GM12801 (cell line): ENCODE measurements around the gene CEP131.

Experiments used
- CTCF ChIP-seq: IDR thresholded peaks from one replicate; pipeline ENCODE4 v1.5.1; 2011; ENCODE audit warnings: control low read depth; ENCODE audit not compliant: insufficient read length; ENCODE audit errors: extremely low read depth

CEP131 gene

GRCh38 chr17:81256616-81257015 is 33.9 kb upstream of the CEP131 start:
- no peak for TF ChIP-seq CTCF

GRCh38 chr17:81254955-81255717 is 32.4 kb upstream of the CEP131 start:
- TF ChIP-seq CTCF, result no peak

- no peak for TF ChIP-seq CTCF
These were observed 30.8 kb upstream of the CEP131 start for GRCh38 chr17:81253358-81254131.

DNA sequence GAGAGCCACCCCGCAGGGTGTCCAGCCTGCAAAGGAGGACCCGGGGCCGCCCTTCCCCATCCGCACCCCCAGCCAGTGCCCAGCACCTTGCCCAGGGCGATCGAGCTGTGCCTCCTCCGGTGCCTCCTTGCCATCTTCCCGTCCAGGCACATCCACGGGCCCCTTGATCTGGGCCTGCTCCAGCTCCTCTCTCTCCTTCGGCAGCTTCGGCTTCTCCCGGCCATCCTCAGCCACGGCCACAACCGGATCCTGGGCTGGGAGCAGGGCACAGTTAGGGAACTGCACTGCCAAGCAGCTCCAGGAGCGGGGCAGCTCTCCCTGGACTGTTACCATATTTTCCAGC is 30.2 kb upstream of the CEP131 start:
- no peak for TF ChIP-seq CTCF

DNA sequence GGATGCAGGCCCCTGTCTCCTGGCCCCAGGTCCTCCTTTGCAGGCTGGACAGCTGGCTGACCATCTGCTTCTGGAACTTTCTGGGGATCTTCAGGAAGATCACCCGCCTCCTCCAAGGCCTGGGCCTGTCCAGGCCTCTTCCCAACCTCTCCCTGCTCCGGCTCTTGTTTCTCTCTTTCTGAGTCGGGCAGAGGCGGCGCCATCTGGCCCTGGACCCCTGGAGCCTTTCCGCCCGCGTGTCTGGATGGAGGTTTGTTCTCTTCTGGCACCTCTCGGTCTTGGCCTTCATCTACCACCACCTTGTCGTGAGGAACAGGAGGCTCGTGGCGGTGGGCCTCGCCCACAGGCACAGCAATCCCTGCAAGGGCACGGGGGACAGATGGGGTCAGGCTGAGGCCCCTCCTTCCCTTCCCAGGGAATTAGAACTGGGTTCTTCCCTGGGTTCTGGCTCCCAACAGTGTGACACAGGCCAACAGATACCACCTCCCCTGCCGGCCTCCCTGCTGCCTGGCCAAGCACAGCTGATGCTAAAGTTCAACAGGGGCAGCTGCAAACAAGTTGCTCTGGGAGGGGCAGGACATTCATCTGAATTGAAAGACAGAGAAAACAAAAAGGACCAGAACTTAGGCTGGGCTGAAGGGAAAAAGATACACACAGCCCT is 29.7 kb upstream of the CEP131 start:
- no peak for TF ChIP-seq CTCF

DNA sequence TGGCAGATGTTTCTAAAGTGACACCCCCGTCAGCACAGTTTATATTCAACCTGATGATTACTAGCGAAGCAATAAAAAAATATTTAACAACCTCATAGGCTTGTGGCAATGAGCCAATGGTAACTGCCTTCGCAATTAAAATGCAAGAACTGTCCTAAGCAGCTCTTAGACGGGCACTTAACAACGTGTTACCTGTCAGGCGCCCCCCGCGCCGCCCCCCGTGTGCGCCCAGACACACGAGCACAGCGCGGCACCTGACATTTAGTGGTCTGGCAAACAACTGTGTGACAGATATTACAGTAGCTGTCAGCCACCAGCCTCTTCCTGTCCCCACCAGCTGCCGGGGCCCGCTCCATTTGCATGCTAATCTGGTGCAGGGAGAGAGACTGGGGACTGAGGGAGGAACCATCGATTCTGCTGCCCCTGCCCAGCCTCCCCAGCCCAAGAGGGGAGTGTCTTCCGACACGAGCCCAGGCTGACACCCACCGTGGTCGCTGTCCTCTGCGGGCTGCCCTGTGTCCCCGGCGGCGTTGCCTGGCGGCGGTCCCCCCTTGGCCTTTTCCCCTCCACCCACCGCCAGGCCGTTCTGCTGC is 29.0 kb upstream of the CEP131 start:
- no peak for TF ChIP-seq CTCF

DNA sequence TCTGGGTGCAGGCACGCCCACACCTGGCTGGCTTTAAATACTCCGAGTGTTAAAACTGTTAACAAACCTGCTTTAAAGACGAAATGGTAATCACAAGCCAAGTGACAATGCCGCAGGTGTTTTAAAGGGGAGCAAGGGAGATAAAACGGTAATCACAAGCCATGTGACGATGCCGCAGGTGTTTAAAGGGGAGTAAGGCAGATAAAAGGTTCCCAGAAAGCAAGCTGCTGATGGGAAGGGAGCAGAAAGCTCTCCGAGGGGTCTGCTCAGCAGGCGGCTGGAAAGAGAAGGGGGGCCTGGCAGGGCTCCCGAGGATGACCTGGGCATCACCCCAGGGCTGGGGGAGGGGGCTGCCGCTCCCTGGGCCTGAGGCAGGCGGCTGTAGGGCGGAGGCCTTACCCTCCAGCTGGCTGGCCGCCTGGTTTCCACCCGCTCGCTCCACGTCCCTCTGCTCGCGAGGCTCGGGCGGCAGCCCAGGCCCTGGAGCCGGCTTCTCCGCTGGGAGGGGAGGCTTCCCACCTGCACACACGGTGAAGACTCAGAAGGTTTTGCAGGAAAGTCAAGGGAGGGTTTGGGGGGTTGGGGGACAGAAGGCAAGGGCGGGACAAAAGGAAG is 28.4 kb upstream of the CEP131 start:
- no peak for TF ChIP-seq CTCF
